ENCODE data around the gene PLAC8. TPM values are rescaled to one million over a fixed set of nuclear protein-coding genes. Genes with fewer than 3 reads are reported as not detected.
"Not testable (repeated sequence)": the region's sequence is repeated elsewhere in the genome, so short reads cannot be mapped to it uniquely, and the experiment has no call there.

Gene PLAC8
- total RNA-seq, 2 experiments from 2014 or later: 54.4 to 72.3 TPM

DNA sequence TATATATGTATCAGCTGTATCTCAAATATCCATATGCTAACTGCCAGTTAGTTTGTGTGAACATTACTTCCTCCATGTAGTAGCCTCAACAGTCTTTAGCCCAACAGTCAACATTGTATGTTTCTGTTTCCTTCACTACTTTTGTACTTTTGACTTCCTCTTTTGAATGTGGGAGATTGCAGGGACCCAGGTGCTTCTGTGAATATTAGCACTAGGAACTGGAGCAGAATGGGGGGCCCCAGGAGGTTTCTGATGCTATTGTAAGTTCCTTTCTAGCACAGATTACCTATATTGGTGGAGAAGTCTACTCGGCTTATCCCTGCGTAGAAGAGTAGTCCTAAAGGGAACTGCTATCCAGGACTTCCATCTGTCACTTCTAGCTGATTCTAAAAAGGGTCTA lies 2.3 kb downstream of the PLAC8 start:
- Mint-ChIP-seq H3K36me3 (ENCODE audit: low read depth) (peaks cover 10% of the 10 kb centered on the region), H3K4me1 (peaks cover 41% of the 10 kb centered on the region), H3K4me3 (peak overlapping the region; percentile 83), H3K27me3 (no peaks in the 10 kb centered on the region), H3K27ac (peak overlapping the region; percentile 96), H3K9me3 (ENCODE audit: low read depth) (no peaks in the 10 kb centered on the region)
- ChIA-PET CTCF (interaction anchor here (0.6 to 4.3 kb wide), 14 partner anchors 9 to 528 kb away, joined by 3 to 29 read pairs (median 4); partner anchors contain the start of gene COQ2), POLR2A (interaction anchor here (0.6 to 1.2 kb wide), 2 partner anchors 106 kb away, joined by 5 to 7 read pairs; no protein-coding TSS in a partner anchor)
- intact Hi-C loops (cut with DNase I, micrococcal nuclease): loop anchor here (5.0 to 10.0 kb wide), 6 partner anchors 140 to 685 kb away; partner anchors contain the start of genes HELQ (in 1 of the 2), MRPS18C (in 1 of the 2) and SEC31A (in 1 of the 2)
- DNase-seq (peak; percentile 23), ATAC-seq (no peak)

GRCh38 chr4:83111751-83112141 lies 2.8 kb downstream of the PLAC8 start:
- ChIA-PET CTCF (interaction anchor here (0.6 to 4.3 kb wide), 12 partner anchors 8 to 528 kb away, joined by 3 to 29 read pairs (median 4); partner anchors contain the start of gene COQ2), POLR2A (interaction anchor here (0.6 kb wide), 1 partner anchor 106 kb away, joined by 5 read pairs; no protein-coding TSS in a partner anchor)
- peak overlapping the region; percentile 92 for H3K27ac Mint-ChIP-seq
- not testable (repeated sequence) for H3K36me3 Mint-ChIP-seq (ENCODE audit: low read depth); H3K9me3 Mint-ChIP-seq (ENCODE audit: low read depth); ATAC-seq; H3K27me3 Mint-ChIP-seq
- peak; percentile 49 for DNase-seq
- H3K4me1 Mint-ChIP-seq: peaks cover 44% of the 10 kb centered on the region
- intact Hi-C loops (cut with DNase I, micrococcal nuclease): loop anchor here (2.0 to 10.0 kb wide), 10 partner anchors 99 to 737 kb away; partner anchors contain the start of genes COQ2 (in 1 of the 2), HELQ (in 1 of the 2), MRPS18C (in 1 of the 2) and SEC31A (in 1 of the 2)
- H3K4me3 Mint-ChIP-seq: peak overlapping the region; percentile 83

- H3K36me3 Mint-ChIP-seq (ENCODE audit: low read depth): peaks cover 15% of the 10 kb centered on the region
- peaks cover 49% of the 10 kb centered on the region for H3K4me1 Mint-ChIP-seq
Measured at GRCh38 chr4:83110970-83111750, 3.4 kb downstream of the PLAC8 start.

DNA sequence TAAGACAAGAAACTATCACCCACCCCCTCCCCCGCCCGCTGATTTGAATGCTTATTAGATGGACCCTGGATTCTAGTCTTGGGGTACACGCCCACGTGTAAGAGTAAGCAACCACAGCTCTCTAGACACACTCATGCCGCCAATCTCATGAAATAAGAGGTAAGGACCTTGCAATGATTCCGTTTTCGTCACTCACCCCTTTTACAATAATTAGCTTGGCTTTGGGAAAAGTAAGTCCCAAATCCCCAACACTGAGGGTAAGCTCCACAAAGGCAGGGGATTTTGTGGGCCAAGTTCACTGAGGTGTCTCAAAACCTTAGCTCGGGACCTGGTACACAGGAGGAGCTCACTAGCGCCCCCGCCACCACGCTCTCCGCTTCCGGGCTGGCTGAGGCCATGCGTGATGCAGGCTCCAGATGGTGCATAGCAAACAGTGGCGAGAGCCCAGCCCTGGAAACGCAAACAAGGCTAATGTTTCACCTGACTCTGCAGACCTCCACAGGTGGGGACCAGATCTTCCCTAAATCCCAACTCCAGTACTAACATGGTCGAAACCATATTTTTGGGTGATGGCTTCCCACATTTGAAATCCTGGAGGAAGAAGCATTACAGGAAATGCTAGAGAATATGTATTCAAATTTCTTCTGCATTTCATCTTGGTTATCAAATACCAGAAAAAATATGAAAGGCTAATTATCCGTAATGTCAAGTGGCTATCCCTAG lies 4.1 kb downstream of the PLAC8 start:
- ChIA-PET POLR2A (interaction anchor here (0.6 to 1.3 kb wide), 6 partner anchors 36 to 661 kb away, joined by 3 to 5 read pairs (median 4); partner anchors contain the start of genes COPS4 and COQ2), CTCF (interaction anchor here (0.6 to 4.3 kb wide), 30 partner anchors 10 to 314 kb away, joined by 3 to 29 read pairs (median 4); partner anchors contain the start of genes COPS4 and COQ2)
- DNase-seq: peak; percentile 96
- Mint-ChIP-seq H3K27me3 (no peaks in the 10 kb centered on the region), H3K36me3 (ENCODE audit: low read depth) (peaks cover 18% of the 10 kb centered on the region), H3K4me3 (peak overlapping the region; percentile 91), H3K9me3 (ENCODE audit: low read depth) (no peaks in the 10 kb centered on the region), H3K4me1 (peaks cover 49% of the 10 kb centered on the region), H3K27ac (peak overlapping the region; percentile 96)
- ATAC-seq: peak; percentile 81
- intact Hi-C loops (cut with DNase I, micrococcal nuclease): loop anchor here (1.0 to 10.0 kb wide), 17 partner anchors 36 to 736 kb away; partner anchors contain the start of genes COQ2 (in 2 of the 2), HELQ (in 2 of the 2), COPS4 (in 1 of the 2) and MRPS18C (in 1 of the 2)

More at GRCh38 chr4:83110970-83111750, 3.4 kb downstream of the PLAC8 start:
- CTCF ChIA-PET: interaction anchor here (0.6 to 4.3 kb wide), 27 partner anchors 10 to 211 kb away, joined by 3 to 29 read pairs (median 4); partner anchors contain the start of genes COPS4 and COQ2
- Mint-ChIP-seq H3K9me3 (ENCODE audit: low read depth) (no peaks in the 10 kb centered on the region), H3K27ac (peak overlapping the region; percentile 96), H3K4me3 (peak overlapping the region; percentile 91), H3K27me3 (no peaks in the 10 kb centered on the region)
- no peak for ATAC-seq
- intact Hi-C loops (cut with DNase I, micrococcal nuclease): loop anchor here (1.0 to 10.0 kb wide), 17 partner anchors 37 to 736 kb away; partner anchors contain the start of genes COQ2 (in 2 of the 2), HELQ (in 2 of the 2), COPS4 (in 1 of the 2) and MRPS18C (in 1 of the 2)
- no peak for DNase-seq
- POLR2A ChIA-PET: interaction anchor here (0.6 to 1.3 kb wide), 5 partner anchors 36 to 660 kb away, joined by 3 to 5 read pairs (median 4); partner anchors contain the start of genes COPS4 and COQ2

DNA sequence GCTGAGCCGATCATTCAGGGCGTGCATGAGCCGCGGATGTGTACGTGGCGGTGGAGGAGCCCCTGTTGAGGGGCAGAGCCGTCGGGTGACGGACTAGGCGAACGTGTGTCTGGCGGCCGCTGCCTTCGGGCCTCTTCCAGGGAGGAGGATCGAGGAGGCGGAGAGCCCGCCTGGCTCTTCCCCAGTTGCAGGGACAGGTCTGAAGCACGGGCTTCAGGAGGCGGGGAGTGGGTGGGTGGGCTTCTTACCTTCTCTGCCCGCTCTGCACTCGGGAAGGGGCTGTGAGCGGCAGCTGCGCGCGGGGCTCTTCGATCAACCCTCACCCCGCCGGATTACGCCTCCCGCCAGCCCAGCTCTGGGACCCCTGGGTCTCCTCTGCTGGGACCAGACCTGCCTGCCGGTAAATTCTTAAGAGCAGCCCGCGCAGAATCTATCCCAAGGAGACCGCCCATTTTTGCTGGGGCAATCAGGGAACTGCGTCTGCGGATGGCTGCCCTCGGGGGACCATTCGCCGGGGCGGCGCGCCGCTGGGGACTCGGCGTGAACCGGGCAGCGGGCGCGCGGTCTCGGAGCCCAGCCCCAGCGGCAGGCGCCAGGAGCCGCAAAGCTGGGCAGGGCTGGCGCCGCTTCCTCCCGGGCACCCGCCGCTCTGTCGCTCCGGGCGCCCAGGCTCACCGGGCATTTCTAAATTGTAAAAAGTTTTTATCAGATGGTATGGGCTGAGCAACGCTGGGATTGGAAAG lies 4.9 kb downstream of the PLAC8 start:
- Mint-ChIP-seq H3K27me3 (no peaks in the 10 kb centered on the region), H3K4me3 (peak overlapping the region; percentile 91), H3K36me3 (ENCODE audit: low read depth) (peaks cover 25% of the 10 kb centered on the region), H3K4me1 (peaks cover 49% of the 10 kb centered on the region), H3K27ac (peak overlapping the region; percentile 97), H3K9me3 (ENCODE audit: low read depth) (no peaks in the 10 kb centered on the region)
- POLR2A ChIA-PET: interaction anchor here (0.6 to 1.3 kb wide), 3 partner anchors 35 to 350 kb away, joined by 3 to 4 read pairs (median 4); partner anchors contain the start of gene COPS4
- peak; percentile 28 for ATAC-seq
- intact Hi-C loops (cut with DNase I, micrococcal nuclease): loop anchor here (1.0 to 10.0 kb wide), 17 partner anchors 35 to 735 kb away; partner anchors contain the start of genes COQ2 (in 2 of the 2), HELQ (in 2 of the 2), COPS4 (in 1 of the 2) and MRPS18C (in 1 of the 2)
- peak; percentile 67 for DNase-seq
- CTCF ChIA-PET: interaction anchor here (0.6 to 4.3 kb wide), 28 partner anchors 9 to 315 kb away, joined by 3 to 29 read pairs (median 4); partner anchors contain the start of gene COPS4

DNA sequence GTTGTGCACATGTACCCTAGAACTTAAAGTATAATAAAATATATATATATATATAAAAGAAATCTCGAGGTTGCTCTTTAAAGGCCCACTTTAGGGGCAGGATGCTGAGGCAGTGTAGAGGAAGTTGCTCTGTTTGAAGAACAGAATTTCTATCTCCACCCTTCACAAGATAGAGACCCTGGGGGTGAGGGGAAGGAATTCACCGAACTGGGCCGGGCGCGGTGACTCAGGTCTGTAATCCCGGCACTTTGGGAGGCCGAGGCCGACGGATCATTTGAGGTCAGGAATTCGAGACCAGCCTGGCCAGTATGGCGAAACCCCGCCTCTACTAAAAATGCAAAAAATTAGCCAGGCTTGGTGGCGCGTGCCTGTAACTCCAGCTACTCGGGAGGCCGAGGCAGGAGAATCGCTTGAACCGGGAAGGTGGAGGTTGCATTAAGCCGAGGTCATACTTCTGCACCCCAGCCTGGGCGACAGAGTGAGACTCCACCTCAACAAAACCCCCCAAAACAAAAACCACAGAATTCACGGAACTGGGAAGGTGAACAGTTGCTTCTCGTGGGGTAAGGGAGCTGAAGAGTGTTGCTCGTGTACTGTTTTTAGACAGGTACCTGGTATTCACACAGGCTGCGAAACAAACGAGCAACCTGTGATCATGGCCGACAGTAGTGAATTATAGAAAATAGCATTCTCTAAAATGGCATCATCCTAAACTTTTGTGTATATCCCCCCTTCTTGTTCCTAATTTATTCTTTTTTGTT lies 6.2 kb downstream of the PLAC8 start:
- H3K36me3 Mint-ChIP-seq (ENCODE audit: low read depth): peaks cover 34% of the 10 kb centered on the region
- intact Hi-C loops (cut with DNase I, micrococcal nuclease): no loop called here
- ChIA-PET CTCF (interaction anchor here (1.2 kb wide), 1 partner anchor 249 kb away, joined by 3 read pairs; no protein-coding TSS in a partner anchor), POLR2A (no interaction called here)
- H3K4me3 Mint-ChIP-seq: peak overlapping the region; percentile 91
- DNase-seq (peak; percentile 34), ATAC-seq (no peak)
- H3K4me1 Mint-ChIP-seq: peaks cover 48% of the 10 kb centered on the region
- H3K27me3 Mint-ChIP-seq: no peaks in the 10 kb centered on the region
- peak overlapping the region; percentile 97 for H3K27ac Mint-ChIP-seq
- H3K9me3 Mint-ChIP-seq (ENCODE audit: low read depth): no peaks in the 10 kb centered on the region

GRCh38 chr4:83107631-83108030 lies 6.9 kb downstream of the PLAC8 start:
- peaks cover 38% of the 10 kb centered on the region for H3K36me3 Mint-ChIP-seq (ENCODE audit: low read depth)
- H3K4me3 Mint-ChIP-seq: peak overlapping the region; percentile 39
- ATAC-seq (peak; percentile 9), DNase-seq (peak; percentile 52)
- POLR2A ChIA-PET: no interaction called here
- no peaks in the 10 kb centered on the region for H3K9me3 Mint-ChIP-seq (ENCODE audit: low read depth)
- intact Hi-C loops (cut with DNase I, micrococcal nuclease): no loop called here
- H3K27ac Mint-ChIP-seq: peak overlapping the region; percentile 67
- CTCF ChIA-PET: interaction anchor here (1.2 kb wide), 1 partner anchor 250 kb away, joined by 3 read pairs; no protein-coding TSS in a partner anchor
- H3K27me3 Mint-ChIP-seq: no peaks in the 10 kb centered on the region
- peaks cover 49% of the 10 kb centered on the region for H3K4me1 Mint-ChIP-seq

- intact Hi-C loops (cut with DNase I, micrococcal nuclease): no loop called here
- Mint-ChIP-seq H3K36me3 (ENCODE audit: low read depth) (peaks cover 55% of the 10 kb centered on the region), H3K27me3 (no peaks in the 10 kb centered on the region), H3K9me3 (ENCODE audit: low read depth) (peaks cover 1% of the 10 kb centered on the region), H3K27ac (peak overlapping the region; percentile 40), H3K4me3 (no peak overlapping the region), H3K4me1 (peaks cover 55% of the 10 kb centered on the region)
- ChIA-PET CTCF (interaction anchor here (1.7 kb wide), 1 partner anchor 9 kb away, joined by 4 read pairs; the partner anchor contains the start of gene PLAC8), POLR2A (no interaction called here)
- no peak for DNase-seq
- no peak for ATAC-seq
Measured at GRCh38 chr4:83104991-83105390, 9.5 kb downstream of the PLAC8 start.

DNA sequence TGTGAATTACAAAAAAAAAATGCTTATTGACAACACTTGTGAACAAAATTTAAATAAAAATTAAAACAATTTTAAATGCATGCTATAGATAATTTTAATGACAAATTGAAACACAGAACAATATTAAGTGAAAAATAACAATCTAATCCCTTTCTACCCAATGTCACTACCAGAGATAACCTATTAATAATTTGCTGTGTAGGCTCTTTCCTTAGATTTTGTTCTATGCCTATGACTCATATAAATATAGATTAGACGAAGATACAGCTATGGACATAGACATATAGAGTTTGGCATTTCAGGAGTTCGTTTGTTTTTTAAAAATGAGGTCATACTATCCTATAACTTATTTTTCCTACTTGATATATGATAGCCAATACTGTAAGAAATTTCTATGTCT lies 18.1 kb downstream of the PLAC8 start:
- Mint-ChIP-seq H3K27ac (no peak overlapping the region), H3K4me1 (peaks cover 36% of the 10 kb centered on the region), H3K27me3 (no peaks in the 10 kb centered on the region), H3K9me3 (ENCODE audit: low read depth) (peaks cover 3% of the 10 kb centered on the region), H3K4me3 (no peak overlapping the region), H3K36me3 (ENCODE audit: low read depth) (peaks cover 63% of the 10 kb centered on the region)
- CTCF ChIA-PET: interaction anchor here (0.7 to 2.6 kb wide), 6 partner anchors 14 to 166 kb away, joined by 3 to 9 read pairs (median 4); no protein-coding TSS in a partner anchor
- POLR2A ChIA-PET: no interaction called here
- DNase-seq (no peak), ATAC-seq (no peak)
- intact Hi-C loops (cut with DNase I, micrococcal nuclease): no loop called here
